C4-2B (cell line): Measurements from ENCODE around the gene UGT1A8.

ENCODE experiments used
- ZFX ChIP-seq: fragments of 450-650 bp; IDR thresholded peaks from 2 replicates; pipeline ENCODE4 v1.6.1; 2017
- TF ChIP-seq, protein P1 (sequence below): fragments of 450-650 bp; conservative IDR thresholded peaks from 2 replicates; pipeline ENCODE4 v1.5.1; 2017; ENCODE audit warnings: mild to moderate bottlenecking

DNA sequence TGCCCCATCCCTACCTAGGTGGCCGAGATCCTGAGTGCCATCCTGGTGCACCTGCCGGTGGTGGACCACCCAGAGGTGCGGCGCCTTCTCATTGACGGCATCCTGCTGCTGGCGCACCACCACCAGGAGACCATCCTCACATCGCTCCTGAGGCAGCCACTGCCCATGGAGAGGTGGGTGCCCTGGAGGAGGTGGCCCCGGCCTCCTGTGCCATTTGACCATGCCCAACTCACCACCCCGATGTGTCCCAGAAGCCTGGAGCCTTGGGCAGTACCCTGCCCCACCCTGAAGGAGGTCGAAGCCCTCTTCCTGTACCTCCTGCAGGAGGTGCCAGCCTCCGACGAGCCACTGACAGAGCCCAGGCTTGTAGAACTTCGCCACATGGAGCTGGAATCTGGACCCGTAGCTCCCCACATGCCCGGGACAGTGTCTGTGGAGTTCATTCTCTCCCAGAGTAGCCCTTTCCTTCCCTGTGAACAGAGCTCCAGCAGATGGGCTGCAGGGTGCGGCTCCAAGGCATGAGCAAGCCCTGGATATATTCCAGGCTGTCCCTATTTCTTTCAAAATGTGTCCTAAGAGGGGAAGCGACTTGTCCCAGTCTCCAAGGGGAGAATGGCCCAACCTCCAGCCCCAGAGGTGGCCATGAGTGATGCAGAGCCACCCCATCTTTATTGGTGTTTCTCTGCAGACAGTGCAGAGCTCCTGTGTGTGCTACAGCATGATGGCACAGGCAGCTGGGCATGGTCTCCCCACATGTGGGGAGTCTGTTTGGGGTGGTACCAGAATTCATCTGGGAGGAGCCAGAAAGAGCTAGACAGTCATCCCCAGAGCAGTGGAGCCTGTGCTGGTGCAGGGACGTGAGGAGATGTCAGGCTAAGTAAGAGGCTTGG, 202.7 kb downstream of the UGT1A8 start:
- TF ChIP-seq, protein P1, sequence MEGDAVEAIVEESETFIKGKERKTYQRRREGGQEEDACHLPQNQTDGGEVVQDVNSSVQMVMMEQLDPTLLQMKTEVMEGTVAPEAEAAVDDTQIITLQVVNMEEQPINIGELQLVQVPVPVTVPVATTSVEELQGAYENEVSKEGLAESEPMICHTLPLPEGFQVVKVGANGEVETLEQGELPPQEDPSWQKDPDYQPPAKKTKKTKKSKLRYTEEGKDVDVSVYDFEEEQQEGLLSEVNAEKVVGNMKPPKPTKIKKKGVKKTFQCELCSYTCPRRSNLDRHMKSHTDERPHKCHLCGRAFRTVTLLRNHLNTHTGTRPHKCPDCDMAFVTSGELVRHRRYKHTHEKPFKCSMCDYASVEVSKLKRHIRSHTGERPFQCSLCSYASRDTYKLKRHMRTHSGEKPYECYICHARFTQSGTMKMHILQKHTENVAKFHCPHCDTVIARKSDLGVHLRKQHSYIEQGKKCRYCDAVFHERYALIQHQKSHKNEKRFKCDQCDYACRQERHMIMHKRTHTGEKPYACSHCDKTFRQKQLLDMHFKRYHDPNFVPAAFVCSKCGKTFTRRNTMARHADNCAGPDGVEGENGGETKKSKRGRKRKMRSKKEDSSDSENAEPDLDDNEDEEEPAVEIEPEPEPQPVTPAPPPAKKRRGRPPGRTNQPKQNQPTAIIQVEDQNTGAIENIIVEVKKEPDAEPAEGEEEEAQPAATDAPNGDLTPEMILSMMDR: no peak
- no peak for TF ChIP-seq ZFX
